BE2C (cell line): Measurements from ENCODE around the gene TSHZ1.

Source experiments
- DNase-seq: peaks from one replicate; pipeline ENCODE4 v3.0.0-alpha.2; 2020
- H3K27me3 ChIP-seq: fragments of 250-450 bp; sonication (Bioruptor Pico); 2 replicates; pipeline ENCODE4 v1.5.1; 2020; ENCODE audit warnings: mild to moderate bottlenecking
- H3K36me3 ChIP-seq: fragments of 250-450 bp; sonication (Bioruptor Pico); 2 replicates; pipeline ENCODE4 v1.5.1; 2020; ENCODE audit warnings: mild to moderate bottlenecking
- H3K4me1 ChIP-seq: fragments of 250-450 bp; sonication (Bioruptor Pico); 2 replicates; pipeline ENCODE4 v1.5.1; 2020
- H3K4me3 ChIP-seq: 2 replicates; pipeline ENCODE4 v1.5.1; 2011; ENCODE audit warnings: low read depth, low read length
- H3K9me3 ChIP-seq: fragments of 250-450 bp; sonication (Bioruptor Pico); 2 replicates; pipeline ENCODE4 v1.5.1; 2020
- TF ChIP-seq, protein P1 (sequence below): IDR thresholded peaks from 2 replicates; pipeline ENCODE4 v1.5.1; 2012; ENCODE audit warnings: mild to moderate bottlenecking, low read depth, low read length

The TSHZ1 gene

GRCh38 chr18:75212751-75213090 lies 2.1 kb downstream of the TSHZ1 start:
- TF ChIP-seq, protein P1, sequence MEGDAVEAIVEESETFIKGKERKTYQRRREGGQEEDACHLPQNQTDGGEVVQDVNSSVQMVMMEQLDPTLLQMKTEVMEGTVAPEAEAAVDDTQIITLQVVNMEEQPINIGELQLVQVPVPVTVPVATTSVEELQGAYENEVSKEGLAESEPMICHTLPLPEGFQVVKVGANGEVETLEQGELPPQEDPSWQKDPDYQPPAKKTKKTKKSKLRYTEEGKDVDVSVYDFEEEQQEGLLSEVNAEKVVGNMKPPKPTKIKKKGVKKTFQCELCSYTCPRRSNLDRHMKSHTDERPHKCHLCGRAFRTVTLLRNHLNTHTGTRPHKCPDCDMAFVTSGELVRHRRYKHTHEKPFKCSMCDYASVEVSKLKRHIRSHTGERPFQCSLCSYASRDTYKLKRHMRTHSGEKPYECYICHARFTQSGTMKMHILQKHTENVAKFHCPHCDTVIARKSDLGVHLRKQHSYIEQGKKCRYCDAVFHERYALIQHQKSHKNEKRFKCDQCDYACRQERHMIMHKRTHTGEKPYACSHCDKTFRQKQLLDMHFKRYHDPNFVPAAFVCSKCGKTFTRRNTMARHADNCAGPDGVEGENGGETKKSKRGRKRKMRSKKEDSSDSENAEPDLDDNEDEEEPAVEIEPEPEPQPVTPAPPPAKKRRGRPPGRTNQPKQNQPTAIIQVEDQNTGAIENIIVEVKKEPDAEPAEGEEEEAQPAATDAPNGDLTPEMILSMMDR, result no peak
- Histone ChIP-seq H3K4me3 (peak overlapping the region; percentile 60), H3K36me3 (no peaks in the 10 kb centered on the region), H3K9me3 (no peaks in the 10 kb centered on the region), H3K4me1 (0 out of 2 replicates have a peak, but pooled peaks cover 3% of the 10 kb centered on the region), H3K27me3 (no peaks in the 10 kb centered on the region)
- DNase-seq, result no peak

GRCh38 chr18:75213611-75214331 lies 3.2 kb downstream of the TSHZ1 start:
- no peaks in the 10 kb centered on the region for H3K27me3 ChIP-seq
- H3K4me1 ChIP-seq, result 0 out of 2 replicates have a peak, but pooled peaks cover 3% of the 10 kb centered on the region
- TF ChIP-seq, protein P1, result no peak
- DNase-seq, result no peak
- no peaks in the 10 kb centered on the region for H3K36me3 ChIP-seq
- H3K9me3 ChIP-seq, result no peaks in the 10 kb centered on the region
- H3K4me3 ChIP-seq, result no peak overlapping the region

GRCh38 chr18:75214332-75214690 lies 3.7 kb downstream of the TSHZ1 start:
- no peak for DNase-seq
- TF ChIP-seq, protein P1, result no peak
- no peaks in the 10 kb centered on the region for H3K36me3 ChIP-seq
- no peak overlapping the region for H3K4me3 ChIP-seq
- 0 out of 2 replicates have a peak, but pooled peaks cover 3% of the 10 kb centered on the region for H3K4me1 ChIP-seq
- H3K27me3 ChIP-seq, result no peaks in the 10 kb centered on the region
- H3K9me3 ChIP-seq, result no peaks in the 10 kb centered on the region

- DNase-seq, result no peak
- H3K9me3 ChIP-seq, result no peaks in the 10 kb centered on the region
- no peaks in the 10 kb centered on the region for H3K27me3 ChIP-seq
- TF ChIP-seq, protein P1, result no peak
- H3K4me3 ChIP-seq, result 0 out of 2 replicates have a peak overlapping the region, but pooled peaks have one; percentile 6
- 0 out of 2 replicates have a peak, but pooled peaks cover 3% of the 10 kb centered on the region for H3K4me1 ChIP-seq
- H3K36me3 ChIP-seq, result no peaks in the 10 kb centered on the region
Measured at GRCh38 chr18:75214766-75215510, 4.3 kb downstream of the TSHZ1 start.

DNA sequence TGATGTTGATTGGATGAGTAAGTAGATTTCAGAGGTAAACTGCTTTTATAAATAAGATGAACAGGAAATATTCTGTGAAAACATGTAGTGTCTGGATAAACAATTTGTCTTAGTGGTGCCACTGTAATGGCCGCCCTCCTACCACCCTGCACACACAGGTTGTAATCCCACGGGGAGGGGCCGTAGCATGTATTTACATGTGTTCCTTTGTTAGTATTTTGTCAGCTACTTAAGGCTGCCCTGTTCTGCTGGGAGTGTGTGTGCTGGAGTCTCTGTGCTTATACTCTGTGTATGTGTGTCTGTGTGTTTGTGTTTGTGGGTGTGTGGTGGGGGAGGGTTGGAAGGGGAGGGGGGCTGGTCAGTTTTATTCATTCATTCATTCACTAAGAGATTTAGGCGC lies 5.1 kb downstream of the TSHZ1 start:
- Histone ChIP-seq H3K27me3 (no peaks in the 10 kb centered on the region), H3K4me1 (0 out of 2 replicates have a peak, but pooled peaks cover 3% of the 10 kb centered on the region), H3K9me3 (no peaks in the 10 kb centered on the region), H3K4me3 (no peak overlapping the region), H3K36me3 (no peaks in the 10 kb centered on the region)
- DNase-seq, result no peak
- TF ChIP-seq, protein P1, result no peak
